ENCODE data around the gene KIF18A.
"Not testable (repeated sequence)": the region's sequence is repeated elsewhere in the genome, so short reads cannot be mapped to it uniquely, and the experiment has no call there.

KIF18A gene

GRCh38 chr11:28114731-28115130, 6.8 kb upstream of the KIF18A start:
- ATAC-seq (no peak), DNase-seq (ENCODE audit: low spot score in 2 of 2) (no peak)
- peaks cover 30% of the 10 kb centered on the region for H3K36me3 Mint-ChIP-seq
- peaks cover 20% of the 10 kb centered on the region for H3K4me1 Mint-ChIP-seq
- H3K27ac Mint-ChIP-seq = no peak overlapping the region
- no peaks in the 10 kb centered on the region for H3K9me3 Mint-ChIP-seq
- H3K4me3 Mint-ChIP-seq = no peak overlapping the region

- no peak for DNase-seq (ENCODE audit: low spot score in 2 of 2)
- Mint-ChIP-seq H3K36me3 (peaks cover 30% of the 10 kb centered on the region), H3K27ac (no peak overlapping the region), H3K4me1 (peaks cover 26% of the 10 kb centered on the region), H3K9me3 (no peaks in the 10 kb centered on the region), H3K4me3 (no peak overlapping the region)
- ATAC-seq = no peak
These were observed 6.2 kb upstream of the KIF18A start for GRCh38 chr11:28114116-28114515.

- H3K4me1 Mint-ChIP-seq = peaks cover 31% of the 10 kb centered on the region
- peak overlapping the region; percentile 97 for H3K27ac Mint-ChIP-seq
- H3K9me3 Mint-ChIP-seq = no peaks in the 10 kb centered on the region
- DNase-seq (ENCODE audit: low spot score in 2 of 2) (no peak), ATAC-seq (no peak)
- H3K4me3 Mint-ChIP-seq = peak overlapping the region; percentile 91
- peaks cover 34% of the 10 kb centered on the region for H3K36me3 Mint-ChIP-seq
These were observed 2.9 kb upstream of the KIF18A start for GRCh38 chr11:28110821-28111200.

GRCh38 chr11:28110108-28110820, 2.3 kb upstream of the KIF18A start:
- peaks cover 31% of the 10 kb centered on the region for H3K4me1 Mint-ChIP-seq

GRCh38 chr11:28108958-28109357, 1.0 kb upstream of the KIF18A start:
- peaks cover 17% of the 10 kb centered on the region for H3K36me3 Mint-ChIP-seq
- no peak for DNase-seq (ENCODE audit: low spot score in 2 of 2)
- no peaks in the 10 kb centered on the region for H3K9me3 Mint-ChIP-seq
- H3K4me1 Mint-ChIP-seq = peaks cover 31% of the 10 kb centered on the region
- ATAC-seq = no peak
- peak overlapping the region; percentile 97 for H3K27ac Mint-ChIP-seq
- peak overlapping the region; percentile 91 for H3K4me3 Mint-ChIP-seq

More at GRCh38 chr11:28110108-28110820, 2.3 kb upstream of the KIF18A start:
- ATAC-seq = peak; percentile 48
- Mint-ChIP-seq H3K27ac (peak overlapping the region; percentile 97), H3K36me3 (peaks cover 30% of the 10 kb centered on the region), H3K9me3 (no peaks in the 10 kb centered on the region), H3K4me3 (peak overlapping the region; percentile 91)
- peak; percentile 49 to 79 for DNase-seq (ENCODE audit: low spot score in 2 of 2)

GRCh38 chr11:28107191-28107749, 686 bp downstream of the KIF18A start:
- peak overlapping the region; percentile 91 for H3K4me3 Mint-ChIP-seq
- no peaks in the 10 kb centered on the region for H3K9me3 Mint-ChIP-seq
- H3K4me1 Mint-ChIP-seq = peaks cover 28% of the 10 kb centered on the region
- peak in 1 of 2 donors; percentile 4 for DNase-seq (ENCODE audit: low spot score in 2 of 2)
- peak; percentile 1 for ATAC-seq
- peaks cover 12% of the 10 kb centered on the region for H3K36me3 Mint-ChIP-seq
- H3K27ac Mint-ChIP-seq = peak overlapping the region; percentile 97

GRCh38 chr11:28106353-28107043, 1.5 kb downstream of the KIF18A start:
- H3K36me3 Mint-ChIP-seq = peaks cover 12% of the 10 kb centered on the region
- H3K4me3 Mint-ChIP-seq = peak overlapping the region; percentile 91
- peaks cover 21% of the 10 kb centered on the region for H3K4me1 Mint-ChIP-seq
- ATAC-seq = no peak
- H3K9me3 Mint-ChIP-seq = no peaks in the 10 kb centered on the region
- H3K27ac Mint-ChIP-seq = peak overlapping the region; percentile 97
- no peak for DNase-seq (ENCODE audit: low spot score in 2 of 2)

GRCh38 chr11:28105869-28106268, 2.1 kb downstream of the KIF18A start:
- Mint-ChIP-seq H3K4me3 (peak overlapping the region; percentile 91), H3K9me3 (no peaks in the 10 kb centered on the region), H3K4me1 (peaks cover 21% of the 10 kb centered on the region), H3K27ac (peak overlapping the region; percentile 52), H3K36me3 (peaks cover 12% of the 10 kb centered on the region)
- ATAC-seq (no peak), DNase-seq (ENCODE audit: low spot score in 2 of 2) (no peak)

GRCh38 chr11:28104984-28105383, 3.0 kb downstream of the KIF18A start:
- Mint-ChIP-seq H3K36me3 (peaks cover 12% of the 10 kb centered on the region), H3K9me3 (no peaks in the 10 kb centered on the region), H3K4me1 (peaks cover 21% of the 10 kb centered on the region), H3K4me3 (no peak overlapping the region), H3K27ac (no peak overlapping the region)
- DNase-seq (ENCODE audit: low spot score in 2 of 2) (no peak), ATAC-seq (no peak)

- DNase-seq (ENCODE audit: low spot score in 2 of 2) = no peak
- Mint-ChIP-seq H3K27ac (no peak overlapping the region), H3K9me3 (no peaks in the 10 kb centered on the region), H3K4me3 (no peak overlapping the region), H3K36me3 (peaks cover 12% of the 10 kb centered on the region), H3K4me1 (peaks cover 21% of the 10 kb centered on the region)
- no peak for ATAC-seq
These were observed 3.5 kb downstream of the KIF18A start for GRCh38 chr11:28104425-28104824.

- not testable (repeated sequence) for H3K9me3 Mint-ChIP-seq; H3K36me3 Mint-ChIP-seq; H3K27ac Mint-ChIP-seq; H3K4me1 Mint-ChIP-seq; ATAC-seq; DNase-seq (ENCODE audit: low spot score in 2 of 2); H3K4me3 Mint-ChIP-seq
These were observed 5.7 kb downstream of the KIF18A start for GRCh38 chr11:28102300-28102699.

- Mint-ChIP-seq H3K36me3 (peaks cover 9% of the 10 kb centered on the region), H3K4me1 (peaks cover 8% of the 10 kb centered on the region), H3K4me3 (no peak overlapping the region), H3K27ac (no peak overlapping the region), H3K9me3 (no peaks in the 10 kb centered on the region)
- no peak for DNase-seq (ENCODE audit: low spot score in 2 of 2)
- no peak for ATAC-seq
These were observed 7.3 kb downstream of the KIF18A start for GRCh38 chr11:28100665-28101064.

- no peak overlapping the region for H3K4me3 Mint-ChIP-seq
- H3K9me3 Mint-ChIP-seq = no peaks in the 10 kb centered on the region
- H3K4me1 Mint-ChIP-seq = peaks cover 8% of the 10 kb centered on the region
- no peak overlapping the region for H3K27ac Mint-ChIP-seq
- ATAC-seq (no peak), DNase-seq (ENCODE audit: low spot score in 2 of 2) (no peak)
- peaks cover 14% of the 10 kb centered on the region for H3K36me3 Mint-ChIP-seq
These were observed 8.2 kb downstream of the KIF18A start for GRCh38 chr11:28099715-28100114.

GRCh38 chr11:28098257-28098656, 9.7 kb downstream of the KIF18A start:
- peaks cover 8% of the 10 kb centered on the region for H3K4me1 Mint-ChIP-seq
- DNase-seq (ENCODE audit: low spot score in 2 of 2) (no peak), ATAC-seq (no peak)
- H3K9me3 Mint-ChIP-seq = no peaks in the 10 kb centered on the region
- H3K36me3 Mint-ChIP-seq = peaks cover 14% of the 10 kb centered on the region
- H3K27ac Mint-ChIP-seq = peak overlapping the region; percentile 35
- H3K4me3 Mint-ChIP-seq = no peak overlapping the region

- no peak for ATAC-seq
- Mint-ChIP-seq H3K27ac (no peak overlapping the region), H3K36me3 (peaks cover 14% of the 10 kb centered on the region), H3K4me1 (no peaks in the 10 kb centered on the region), H3K9me3 (no peaks in the 10 kb centered on the region), H3K4me3 (no peak overlapping the region)
- DNase-seq (ENCODE audit: low spot score in 2 of 2) = no peak
These were observed 15.2 kb downstream of the KIF18A start for GRCh38 chr11:28092786-28093185.
